Naive thymus-derived CD4-positive, alpha-beta T cell (primary cell): ENCODE results near the gene FCRL5. TPM values are rescaled to one million over a fixed set of nuclear protein-coding genes. Genes with fewer than 3 reads are reported as not detected.

Experiments
- ATAC-seq: fragments of 150-1000 bp; cut with Tn5 transposase; 2 replicates; pipeline ENCODE4 v1.10.0; 2021; ENCODE audit warnings: mild to moderate bottlenecking, moderate library complexity
- CTCF ChIA-PET: fragments of 350-600 bp; sonication (Branson Sonifier 250); formaldehyde crosslinking; loops from one replicate; lab custom pipeline; 2021; ENCODE audit warnings: antibody characterized with exemption; lab: Charles Lee
- POLR2A ChIA-PET: fragments of 350-600 bp; sonication (Branson Sonifier 250); formaldehyde crosslinking; loops from one replicate; lab custom pipeline; 2021; ENCODE audit warnings: antibody characterized with exemption, inconsistent platforms; lab: Charles Lee
- DNase-seq, 9 donors: peaks; one replicate each; pipeline versions ENCODE4 v3.0.0 to v3.0.0-alpha.2; 2020 to 2022; ENCODE audit warnings: mixed read lengths in 1 of 9
- H3K27ac ChIP-seq: one replicate; pipeline ENCODE4 v1.7.0; 2013; ENCODE audit warnings: mild to moderate bottlenecking, low read depth, low read length, moderate library complexity
- H3K27me3 ChIP-seq, 2 donors: one replicate each; pipeline ENCODE4 v1.7.0; 2013; ENCODE audit warnings: low read length in 2 of 2, mild to moderate bottlenecking in 2 of 2, moderate library complexity in 2 of 2; ENCODE audit not compliant: control insufficient read depth in 2 of 2, insufficient read depth in 2 of 2
- H3K36me3 ChIP-seq, 3 experiments: 1 replicate in 2 of 3; 2 replicates in 1 of 3; pipeline ENCODE4 v1.7.0; 2013; ENCODE audit warnings: low read length in 3 of 3, mild to moderate bottlenecking in 3 of 3, moderate library complexity in 1 of 3; ENCODE audit not compliant: insufficient read depth in 3 of 3, control insufficient read depth in 2 of 3
- H3K4me1 ChIP-seq, 2 donors: one replicate each; pipeline ENCODE4 v1.7.0; 2013; ENCODE audit warnings: low read length in 2 of 2, mild to moderate bottlenecking in 2 of 2, moderate library complexity in 1 of 2; ENCODE audit not compliant: control insufficient read depth in 2 of 2, insufficient read depth in 2 of 2
- H3K4me3 ChIP-seq: 2 replicates; pipeline ENCODE4 v1.7.0; 2013; ENCODE audit warnings: mild to moderate bottlenecking, low read length
- H3K9me3 ChIP-seq, 3 experiments: 1 replicate in 2 of 3; 2 replicates in 1 of 3; pipeline ENCODE4 v1.7.0; 2013; ENCODE audit warnings: low read length in 3 of 3; ENCODE audit not compliant: control insufficient read depth in 2 of 3
- H3K27ac Mint-ChIP-seq, 9 donors: one replicate each; pipeline ENCODE4 v1.8.0; 2020 to 2022; ENCODE audit warnings: mixed read lengths in 9 of 9, mild to moderate bottlenecking in 8 of 9, moderate library complexity in 5 of 9, inconsistent platforms in 2 of 9
- H3K27me3 Mint-ChIP-seq, 5 donors: one replicate each; pipeline ENCODE4 v1.8.0; 2021 to 2022; ENCODE audit warnings: mixed read lengths in 5 of 5, mild to moderate bottlenecking in 1 of 5
- H3K36me3 Mint-ChIP-seq, 5 donors: one replicate each; pipeline ENCODE4 v1.8.0; 2020 to 2022; ENCODE audit warnings: mixed read lengths in 5 of 5, mild to moderate bottlenecking in 3 of 5, inconsistent platforms in 1 of 5
- H3K4me1 Mint-ChIP-seq, 7 donors: one replicate each; pipeline ENCODE4 v1.8.0; 2020 to 2022; ENCODE audit warnings: mixed read lengths in 7 of 7, mild to moderate bottlenecking in 3 of 7, inconsistent platforms in 1 of 7
- H3K4me3 Mint-ChIP-seq, 10 donors: one replicate each; pipeline ENCODE4 v1.8.0; 2020 to 2022; ENCODE audit warnings: mild to moderate bottlenecking in 10 of 10, mixed read lengths in 10 of 10, moderate library complexity in 6 of 10, inconsistent platforms in 2 of 10
- H3K9me3 Mint-ChIP-seq, 11 donors: one replicate each; pipeline ENCODE4 v1.8.0; 2020 to 2022; ENCODE audit warnings: mixed read lengths in 11 of 11, mild to moderate bottlenecking in 4 of 11, inconsistent platforms in 1 of 11, moderate library complexity in 1 of 11
- intact Hi-C, 2 donors: fragments of 100-400 bp; cut with micrococcal nuclease; formaldehyde crosslinking; loops; one replicate each; pipeline ENCODE4 v1.15.1; 2023
- polyA plus RNA-seq, 2 donors: library from polyadenylated mRNA; unstranded; fragments of 300-500 nt; fragmentation: Illumina TruSeq; gene quantifications; one replicate each; pipeline ENCODE4 v1.2.3, GENCODE V29; 2021
- total RNA-seq, 6 experiments: library from RNA in 5 of 6; stranded (reverse) in 5 of 6; gene quantifications; 1 replicate in 5 of 6; 2 replicates in 1 of 6; pipeline ENCODE4 v1.2.3 and lab custom pipeline; 2021 to 2026

The FCRL5 gene
- total and polyA plus RNA-seq, 7 experiments from 2014 or later = 0.11 to 3.8 (median 0.80) TPM; not detected in 3

DNA sequence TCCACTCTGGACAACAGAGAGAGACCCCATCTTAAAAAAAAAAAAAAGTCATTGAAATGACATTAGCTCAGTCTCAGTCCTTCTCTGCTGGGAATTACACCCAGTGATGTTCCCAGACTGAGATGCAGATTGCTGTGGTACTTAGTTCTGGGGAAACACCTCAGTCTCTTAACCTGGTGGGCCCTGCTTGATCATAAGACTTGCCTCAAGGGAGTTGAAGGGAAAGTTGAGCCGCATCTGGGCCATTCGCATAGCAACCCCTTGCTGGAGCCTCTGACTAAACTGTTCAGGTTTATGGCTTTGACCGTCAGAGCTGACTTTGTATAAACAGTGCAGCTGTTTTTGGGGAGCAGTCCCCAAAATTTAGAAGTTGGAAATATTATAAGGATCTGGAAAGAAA lies 32.2 kb upstream of the FCRL5 start:
- H3K27ac Mint-ChIP-seq = no peak overlapping the region
- POLR2A ChIA-PET = no interaction called here
- no peaks in the 10 kb centered on the region for H3K4me1 ChIP-seq
- no peak overlapping the region for H3K4me3 ChIP-seq
- H3K4me1 Mint-ChIP-seq = no peaks in the 10 kb centered on the region
- H3K36me3 ChIP-seq = no peaks in the 10 kb centered on the region
- peaks cover 0 to 15% (median 0%) of the 10 kb centered on the region in 11 donors for H3K9me3 Mint-ChIP-seq
- H3K27ac ChIP-seq = no peak overlapping the region
- ATAC-seq = no peak
- H3K36me3 Mint-ChIP-seq = no peaks in the 10 kb centered on the region
- H3K4me3 Mint-ChIP-seq = no peak overlapping the region
- DNase-seq = no peak
- H3K9me3 ChIP-seq = peaks cover 0 to 4% (median 0%) of the 10 kb centered on the region in 3 experiments
- CTCF ChIA-PET = no interaction called here
- H3K27me3 ChIP-seq = no peaks in the 10 kb centered on the region
- intact Hi-C loops = loop anchor here in 1 of 2 donors (5.0 kb wide), 1 partner anchor 1628 kb away; no protein-coding TSS in a partner anchor
- H3K27me3 Mint-ChIP-seq = peaks cover 2 to 43% (median 22%) of the 10 kb centered on the region in 5 donors

DNA sequence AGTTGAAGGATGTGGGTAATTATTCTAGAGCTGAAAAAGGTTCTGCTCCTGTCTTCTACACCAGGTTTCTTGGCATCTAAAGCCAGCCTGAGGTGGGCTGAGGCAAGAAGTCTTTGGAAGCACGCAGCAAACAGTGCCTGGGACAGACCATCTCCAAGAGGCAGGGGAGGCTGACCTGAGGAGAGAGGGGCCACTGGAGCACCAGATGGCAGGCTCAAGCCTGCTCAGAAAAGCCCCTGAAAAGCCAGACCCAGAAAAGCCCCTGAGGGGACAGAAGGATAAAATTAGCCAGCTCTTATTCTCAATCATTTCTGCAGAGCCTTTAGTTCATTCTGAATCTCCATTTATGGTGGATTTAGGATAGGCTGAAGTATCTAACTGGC lies 28.5 kb upstream of the FCRL5 start:
- CTCF ChIA-PET = interaction anchor here (0.6 to 3.1 kb wide), 6 partner anchors 8 to 544 kb away, joined by 3 to 24 read pairs (median 8); no protein-coding TSS in a partner anchor
- H3K27me3 Mint-ChIP-seq = peaks cover 0 to 25% (median 11%) of the 10 kb centered on the region in 5 donors

DNA sequence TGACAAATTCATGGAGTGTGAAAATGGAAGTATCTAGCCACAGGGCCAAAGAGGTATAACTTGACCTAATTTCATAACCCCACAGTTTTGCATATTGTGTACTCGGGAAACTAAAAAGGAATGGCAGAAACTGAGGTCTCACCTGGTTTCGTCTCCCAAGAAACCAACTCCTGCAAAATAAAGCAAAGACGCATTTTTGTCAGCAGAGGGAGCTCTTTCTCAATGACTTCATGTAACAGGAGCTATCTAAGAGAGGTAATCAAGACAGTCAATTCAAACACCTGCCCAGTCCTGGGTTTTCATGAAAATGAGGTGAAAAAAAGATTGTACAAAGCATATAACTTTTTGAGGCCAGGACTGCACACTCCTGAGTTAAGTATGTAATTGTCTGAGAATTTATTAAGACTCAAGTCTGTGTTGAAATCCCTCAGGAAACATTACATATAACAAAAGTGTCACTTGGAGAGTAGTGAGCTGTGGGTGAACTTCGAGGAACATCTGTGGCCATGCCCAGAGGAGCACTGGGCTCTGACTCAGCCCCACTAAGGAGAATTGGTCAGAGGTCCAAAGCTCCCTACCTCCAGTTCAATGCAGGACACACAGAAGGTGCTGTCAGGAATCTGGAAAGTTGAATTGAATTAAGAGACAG lies 28.0 kb upstream of the FCRL5 start:
- POLR2A ChIA-PET = no interaction called here
- Mint-ChIP-seq H3K4me3 (no peak overlapping the region), H3K36me3 (no peaks in the 10 kb centered on the region), H3K4me1 (no peaks in the 10 kb centered on the region), H3K9me3 (peaks cover 0 to 15% (median 0%) of the 10 kb centered on the region in 11 donors), H3K27ac (no peak overlapping the region), H3K27me3 (peaks cover under 1 to 20% (median 16%) of the 10 kb centered on the region in 5 donors)
- CTCF ChIA-PET = interaction anchor here (0.6 to 3.1 kb wide), 9 partner anchors 9 to 549 kb away, joined by 3 to 24 read pairs (median 3); no protein-coding TSS in a partner anchor
- H3K36me3 ChIP-seq = no peaks in the 10 kb centered on the region
- ATAC-seq (no peak), DNase-seq (peak in 5 of 9 donors; percentile 22 to 45 (median 30))
- no peaks in the 10 kb centered on the region for H3K4me1 ChIP-seq
- no peak overlapping the region for H3K4me3 ChIP-seq
- peaks cover 0 to 4% (median 0%) of the 10 kb centered on the region in 3 experiments for H3K9me3 ChIP-seq
- no peak overlapping the region for H3K27ac ChIP-seq
- no peaks in the 10 kb centered on the region for H3K27me3 ChIP-seq
- intact Hi-C loops = loop anchor here in 1 of 2 donors (5.0 kb wide), 1 partner anchor 1632 kb away; no protein-coding TSS in a partner anchor

More for the DNA sequence above, 28.5 kb upstream of the FCRL5 start:
- H3K9me3 Mint-ChIP-seq = peaks cover 0 to 15% (median 0%) of the 10 kb centered on the region in 11 donors
- no peak overlapping the region for H3K4me3 Mint-ChIP-seq
- intact Hi-C loops = loop anchor here in 1 of 2 donors (5.0 kb wide), 1 partner anchor 1631 kb away; no protein-coding TSS in a partner anchor
- Histone ChIP-seq H3K4me1 (no peaks in the 10 kb centered on the region), H3K36me3 (no peaks in the 10 kb centered on the region), H3K9me3 (peaks cover 0 to 4% (median 0%) of the 10 kb centered on the region in 3 experiments), H3K4me3 (no peak overlapping the region), H3K27me3 (no peaks in the 10 kb centered on the region), H3K27ac (no peak overlapping the region)
- no peaks in the 10 kb centered on the region for H3K36me3 Mint-ChIP-seq
- DNase-seq = no peak
- H3K27ac Mint-ChIP-seq = no peak overlapping the region
- no peak for ATAC-seq
- POLR2A ChIA-PET = no interaction called here
- H3K4me1 Mint-ChIP-seq = no peaks in the 10 kb centered on the region

DNA sequence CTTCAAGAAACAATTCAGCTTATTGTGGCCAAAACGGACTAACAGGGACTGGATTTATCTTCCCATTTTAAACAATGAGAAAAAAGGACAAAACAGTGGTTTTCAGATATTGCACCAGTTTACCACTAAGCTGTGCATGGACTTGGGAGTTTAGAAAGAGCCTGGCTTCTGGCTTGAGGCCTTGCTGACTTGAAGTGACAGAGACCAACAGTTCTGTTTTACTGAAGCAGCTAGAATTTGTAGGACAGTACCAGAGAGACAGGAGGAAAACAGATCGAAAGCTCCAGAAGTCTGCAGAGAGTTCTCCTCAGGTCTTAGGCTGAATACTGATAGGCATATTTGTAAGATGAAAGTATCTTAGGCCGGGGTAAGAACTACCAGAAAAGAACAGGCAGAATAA lies 25.1 kb upstream of the FCRL5 start:
- Histone ChIP-seq H3K4me1 (no peaks in the 10 kb centered on the region), H3K27me3 (no peaks in the 10 kb centered on the region), H3K4me3 (no peak overlapping the region), H3K27ac (no peak overlapping the region), H3K9me3 (no peaks in the 10 kb centered on the region), H3K36me3 (no peaks in the 10 kb centered on the region)
- Mint-ChIP-seq H3K4me3 (no peak overlapping the region), H3K27me3 (peaks cover 10 to 21% (median 12%) of the 10 kb centered on the region in 5 donors), H3K4me1 (no peaks in the 10 kb centered on the region), H3K27ac (no peak overlapping the region), H3K36me3 (no peaks in the 10 kb centered on the region), H3K9me3 (peaks cover 0 to 3% (median 0%) of the 10 kb centered on the region in 11 donors)
- no peak for ATAC-seq
- ChIA-PET CTCF (interaction anchor here (1.1 kb wide), 1 partner anchor 547 kb away, joined by 4 read pairs; no protein-coding TSS in a partner anchor), POLR2A (no interaction called here)
- DNase-seq = no peak
- intact Hi-C loops = no loop called here

DNA sequence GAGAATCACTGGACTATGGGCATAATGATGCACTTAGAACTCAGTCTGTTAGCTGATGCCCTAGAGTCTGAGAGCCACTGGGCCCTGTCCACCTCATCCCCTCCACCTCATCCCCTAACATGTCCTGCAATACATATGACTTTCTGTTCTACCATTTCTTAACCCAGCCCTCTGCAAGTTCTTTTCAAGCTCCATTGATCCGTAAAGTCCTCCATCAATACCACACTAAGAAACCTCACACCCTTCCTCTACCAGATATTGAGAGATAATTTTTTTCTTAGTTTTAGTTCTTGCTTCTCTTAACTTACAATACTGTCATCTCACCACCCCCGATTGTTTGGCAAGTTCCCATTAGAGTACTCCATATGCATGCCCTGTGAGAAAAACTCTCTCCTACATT lies 23.4 kb upstream of the FCRL5 start:
- DNase-seq (no peak), ATAC-seq (no peak)
- Histone ChIP-seq H3K4me3 (no peak overlapping the region), H3K9me3 (no peaks in the 10 kb centered on the region), H3K27ac (no peak overlapping the region), H3K4me1 (no peaks in the 10 kb centered on the region), H3K36me3 (no peaks in the 10 kb centered on the region), H3K27me3 (no peaks in the 10 kb centered on the region)
- no peaks in the 10 kb centered on the region for H3K36me3 Mint-ChIP-seq
- no peak overlapping the region for H3K4me3 Mint-ChIP-seq
- no peak overlapping the region for H3K27ac Mint-ChIP-seq
- POLR2A ChIA-PET = no interaction called here
- intact Hi-C loops = no loop called here
- peaks cover 8 to 21% (median 13%) of the 10 kb centered on the region in 5 donors for H3K27me3 Mint-ChIP-seq
- CTCF ChIA-PET = no interaction called here
- H3K9me3 Mint-ChIP-seq = no peaks in the 10 kb centered on the region
- no peaks in the 10 kb centered on the region for H3K4me1 Mint-ChIP-seq

DNA sequence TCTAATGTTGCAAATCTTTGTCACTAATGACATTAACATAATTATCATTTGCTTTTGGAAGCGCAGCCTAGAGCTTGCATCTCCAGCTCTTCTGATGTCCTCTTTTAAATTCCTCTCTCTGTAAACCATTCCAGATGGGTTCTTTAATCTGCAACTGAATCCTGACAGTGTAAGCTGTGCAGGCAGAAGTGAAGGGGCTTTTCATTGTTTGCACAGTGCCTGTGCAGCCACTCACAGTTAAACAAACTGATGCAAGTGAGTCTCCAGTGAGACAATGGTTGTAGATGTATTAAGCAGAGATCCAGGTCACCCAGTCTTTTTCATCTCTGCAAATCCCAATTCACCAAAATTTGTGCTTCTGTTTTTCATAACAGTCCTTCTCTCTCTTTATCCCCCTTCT lies 22.5 kb upstream of the FCRL5 start:
- POLR2A ChIA-PET = no interaction called here
- no peaks in the 10 kb centered on the region for H3K9me3 ChIP-seq
- H3K36me3 ChIP-seq = no peaks in the 10 kb centered on the region
- no peak overlapping the region for H3K4me3 Mint-ChIP-seq
- CTCF ChIA-PET = no interaction called here
- no peaks in the 10 kb centered on the region for H3K36me3 Mint-ChIP-seq
- H3K4me1 ChIP-seq = no peaks in the 10 kb centered on the region
- no peaks in the 10 kb centered on the region for H3K27me3 ChIP-seq
- no peak for ATAC-seq
- no peak overlapping the region for H3K27ac Mint-ChIP-seq
- H3K4me3 ChIP-seq = no peak overlapping the region
- H3K27me3 Mint-ChIP-seq = peaks cover 8 to 21% (median 10%) of the 10 kb centered on the region in 5 donors
- H3K27ac ChIP-seq = no peak overlapping the region
- H3K4me1 Mint-ChIP-seq = no peaks in the 10 kb centered on the region
- no peak for DNase-seq
- H3K9me3 Mint-ChIP-seq = no peaks in the 10 kb centered on the region
- intact Hi-C loops = no loop called here
